Stimulated activated CD8-positive, alpha-beta memory T cell treated with anti-CD3 and anti-CD28 coated beads, Interleukin-15, amount 100 ng/mL, for 4 hours (primary cell): Measurements from ENCODE around the gene POU2AF1.

ENCODE experiments used
- DNase-seq, 2 donors: peaks; one replicate each; pipeline ENCODE4 v3.0.0-alpha.2; 2020; ENCODE audit warnings: low read depth in 2 of 2

Gene POU2AF1

GRCh38 chr11:111361052-111361801 is 17.8 kb downstream of the POU2AF1 start:
- DNase-seq: no peak

GRCh38 chr11:111360150-111361043 is 18.7 kb downstream of the POU2AF1 start:
- DNase-seq: no peak

- DNase-seq: no peak
Measured at GRCh38 chr11:111359223-111360149, 19.6 kb downstream of the POU2AF1 start.

GRCh38 chr11:111358038-111359001 is 20.8 kb downstream of the POU2AF1 start:
- no peak for DNase-seq

GRCh38 chr11:111357150-111358037 is 21.7 kb downstream of the POU2AF1 start:
- no peak for DNase-seq

GRCh38 chr11:111356660-111357048 is 22.4 kb downstream of the POU2AF1 start:
- DNase-seq: no peak

GRCh38 chr11:111355956-111356659 is 23.0 kb downstream of the POU2AF1 start:
- DNase-seq: no peak

GRCh38 chr11:111355101-111355500 is 24.0 kb downstream of the POU2AF1 start:
- DNase-seq: no peak

- DNase-seq: no peak
Measured at GRCh38 chr11:111354601-111354891, 24.5 kb downstream of the POU2AF1 start.

GRCh38 chr11:111353776-111354600 is 25.1 kb downstream of the POU2AF1 start:
- no peak for DNase-seq

- no peak for DNase-seq
Measured at GRCh38 chr11:111352935-111353710, 26.0 kb downstream of the POU2AF1 start.

GRCh38 chr11:111352231-111352746 is 26.8 kb downstream of the POU2AF1 start:
- DNase-seq: no peak

GRCh38 chr11:111351374-111352055 is 27.6 kb downstream of the POU2AF1 start:
- no peak for DNase-seq

GRCh38 chr11:111350811-111351210 is 28.3 kb downstream of the POU2AF1 start:
- DNase-seq: no peak

- DNase-seq: no peak
Measured at GRCh38 chr11:111349191-111349695, 29.8 kb downstream of the POU2AF1 start.

- DNase-seq: no peak
Measured at GRCh38 chr11:111348147-111348546, 30.9 kb downstream of the POU2AF1 start.
